ENCODE measurements around the gene SLC38A7. TPM values are rescaled to one million over a fixed set of nuclear protein-coding genes. Genes with fewer than 3 reads are reported as not detected.
A peak's percentile ranks its signal among the peaks of the same experiment; 100 is the strongest.

SLC38A7 gene
- total and polyA plus RNA-seq, 2 of the 13 experiments (the other 11 are each of a cell fraction or from before 2014, with no cell fraction given) = 13.2 to 14.1 TPM

DNA sequence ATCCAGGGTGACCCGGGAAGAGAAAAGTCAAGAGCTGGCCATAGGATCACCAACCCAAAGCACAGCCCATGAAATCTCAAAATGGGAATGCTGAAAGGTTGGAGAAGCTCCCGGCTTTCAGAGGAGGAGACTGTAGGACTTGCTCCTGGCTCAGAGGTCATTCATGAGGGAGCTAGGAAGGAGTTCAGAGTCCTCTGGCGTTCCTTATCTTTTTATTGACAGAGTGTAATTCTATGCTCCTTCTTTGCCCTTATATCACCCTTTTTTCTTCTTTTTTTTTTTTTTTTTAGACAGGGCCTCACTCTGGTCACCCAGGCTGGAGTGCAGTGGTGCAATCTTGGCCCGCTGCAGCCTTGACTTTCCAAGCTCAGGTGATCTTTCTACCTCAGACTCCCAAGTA, 27.7 kb downstream of the SLC38A7 start (continued):
- TF ChIP-seq, protein P1, sequence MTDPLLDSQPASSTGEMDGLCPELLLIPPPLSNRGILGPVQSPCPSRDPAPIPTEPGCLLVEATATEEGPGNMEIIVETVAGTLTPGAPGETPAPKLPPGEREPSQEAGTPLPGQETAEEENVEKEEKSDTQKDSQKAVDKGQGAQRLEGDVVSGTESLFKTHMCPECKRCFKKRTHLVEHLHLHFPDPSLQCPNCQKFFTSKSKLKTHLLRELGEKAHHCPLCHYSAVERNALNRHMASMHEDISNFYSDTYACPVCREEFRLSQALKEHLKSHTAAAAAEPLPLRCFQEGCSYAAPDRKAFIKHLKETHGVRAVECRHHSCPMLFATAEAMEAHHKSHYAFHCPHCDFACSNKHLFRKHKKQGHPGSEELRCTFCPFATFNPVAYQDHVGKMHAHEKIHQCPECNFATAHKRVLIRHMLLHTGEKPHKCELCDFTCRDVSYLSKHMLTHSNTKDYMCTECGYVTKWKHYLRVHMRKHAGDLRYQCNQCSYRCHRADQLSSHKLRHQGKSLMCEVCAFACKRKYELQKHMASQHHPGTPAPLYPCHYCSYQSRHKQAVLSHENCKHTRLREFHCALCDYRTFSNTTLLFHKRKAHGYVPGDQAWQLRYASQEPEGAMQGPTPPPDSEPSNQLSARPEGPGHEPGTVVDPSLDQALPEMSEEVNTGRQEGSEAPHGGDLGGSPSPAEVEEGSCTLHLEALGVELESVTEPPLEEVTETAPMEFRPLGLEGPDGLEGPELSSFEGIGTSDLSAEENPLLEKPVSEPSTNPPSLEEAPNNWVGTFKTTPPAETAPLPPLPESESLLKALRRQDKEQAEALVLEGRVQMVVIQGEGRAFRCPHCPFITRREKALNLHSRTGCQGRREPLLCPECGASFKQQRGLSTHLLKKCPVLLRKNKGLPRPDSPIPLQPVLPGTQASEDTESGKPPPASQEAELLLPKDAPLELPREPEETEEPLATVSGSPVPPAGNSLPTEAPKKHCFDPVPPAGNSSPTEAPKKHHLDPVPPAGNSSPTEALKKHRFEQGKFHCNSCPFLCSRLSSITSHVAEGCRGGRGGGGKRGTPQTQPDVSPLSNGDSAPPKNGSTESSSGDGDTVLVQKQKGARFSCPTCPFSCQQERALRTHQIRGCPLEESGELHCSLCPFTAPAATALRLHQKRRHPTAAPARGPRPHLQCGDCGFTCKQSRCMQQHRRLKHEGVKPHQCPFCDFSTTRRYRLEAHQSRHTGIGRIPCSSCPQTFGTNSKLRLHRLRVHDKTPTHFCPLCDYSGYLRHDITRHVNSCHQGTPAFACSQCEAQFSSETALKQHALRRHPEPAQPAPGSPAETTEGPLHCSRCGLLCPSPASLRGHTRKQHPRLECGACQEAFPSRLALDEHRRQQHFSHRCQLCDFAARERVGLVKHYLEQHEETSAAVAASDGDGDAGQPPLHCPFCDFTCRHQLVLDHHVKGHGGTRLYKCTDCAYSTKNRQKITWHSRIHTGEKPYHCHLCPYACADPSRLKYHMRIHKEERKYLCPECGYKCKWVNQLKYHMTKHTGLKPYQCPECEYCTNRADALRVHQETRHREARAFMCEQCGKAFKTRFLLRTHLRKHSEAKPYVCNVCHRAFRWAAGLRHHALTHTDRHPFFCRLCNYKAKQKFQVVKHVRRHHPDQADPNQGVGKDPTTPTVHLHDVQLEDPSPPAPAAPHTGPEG (CRISPR knock-in tag; IDR thresholded peaks at IDR 0.05) = no peak
- TF ChIP-seq DR1 (CRISPR knock-in tag; IDR thresholded peaks at IDR 0.05) (no peak), ZNF468 (CRISPR knock-in tag; IDR thresholded peaks at IDR 0.05) (no peak)

DNA sequence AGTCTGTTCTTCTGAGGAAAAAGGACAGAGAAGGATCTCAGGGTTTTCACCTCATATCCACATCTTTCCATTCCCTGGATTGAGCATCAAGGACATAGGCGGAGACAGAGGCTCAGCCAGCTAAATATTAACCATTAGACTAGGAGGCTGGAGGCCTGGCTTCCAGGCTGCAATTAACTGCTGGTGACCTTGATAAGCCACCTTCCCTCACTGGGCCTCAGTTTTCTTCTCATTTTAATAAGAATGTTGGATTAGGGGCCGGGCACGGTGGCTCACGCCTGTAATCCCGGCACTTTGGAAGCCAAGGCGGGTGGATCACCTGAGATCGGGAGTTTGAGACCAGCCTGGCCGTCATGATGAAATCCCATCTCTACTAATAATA, 29.4 kb downstream of the SLC38A7 start:
- H3K27me3 ChIP-seq (ENCODE audit: control insufficient read depth in 1 of 2, insufficient read depth in 2 of 2, low read length in 2 of 2) = no peaks in the 10 kb centered on the region
- peak overlapping the region; percentile 82 for H3K4me2 ChIP-seq (ENCODE audit: low read depth, low read length)
- H3K9me3 ChIP-seq (ENCODE audit: low read length) = no peaks in the 10 kb centered on the region
- 1% methylated on average over 8 of the region's 8 CpGs for WGBS (ENCODE audit: low lambda C conversion rate)
- in situ Hi-C loops (cut with HindIII; ENCODE audit: extremely low pct_ligation_motif_present, low pct_unique_long_range_greater_than_20kb) = no loop called here
- no peaks in the 10 kb centered on the region for H3K79me2 ChIP-seq (ENCODE audit: insufficient read depth, low read length)
- ATAC-seq (peak; percentile 75), FAIRE-seq (peak; percentile 86), DNase-seq (ENCODE audit: low spot score) (peak; percentile 43)
- BruUV-seq (replicated peaks) = no TSS peak
- peak overlapping the region; percentile 16 to 55 (median 45) for H3K4me3 ChIP-seq (replicated peaks in 1 of 3; ENCODE audit: insufficient read depth in 1 of 3, low read depth in 2 of 3, low read length in 3 of 3)
- peaks cover 57% of the 10 kb centered on the region for H3K4me1 ChIP-seq (ENCODE audit: insufficient read depth, low read length)
- CTCF ChIA-PET (ENCODE audit: low intra/inter-chr PET ratio, low total read pairs) = no interaction called here
- no peaks in the 10 kb centered on the region for H4K20me1 ChIP-seq (ENCODE audit: insufficient read depth, low read length)
- peak overlapping the region; percentile 30; the same call in 1 of the 2 replicates for H3K9ac ChIP-seq (ENCODE audit: insufficient read depth, low read depth, low read length)
- no peak overlapping the region for H3K27ac ChIP-seq (ENCODE audit: extremely low read length, insufficient read depth, low read length)
- H2AFZ ChIP-seq (ENCODE audit: low read length) = peak overlapping the region; percentile 33
- intact Hi-C loops (cut with micrococcal nuclease; ENCODE audit: unreplicated experiment) = loop anchor here (2.0 kb wide), 1 partner anchor 102 kb away; no protein-coding TSS in a partner anchor
- POLR2A ChIA-PET = interaction anchor here (0.7 to 3.7 kb wide), 10 partner anchors 11 to 262 kb away, joined by 3 to 44 read pairs (median 4); partner anchors contain the start of genes CNOT1, GINS3 and GOT2
- no peaks in the 10 kb centered on the region for H3K36me3 ChIP-seq (replicated peaks in 1 of 2; ENCODE audit: control insufficient read depth in 1 of 2, insufficient read depth in 2 of 2, low read length in 2 of 2)
- peak; percentile 34; the same call in 1 of the 2 replicates for TF ChIP-seq ZFY (CRISPR knock-in tag; IDR thresholded peaks at IDR 0.05)
- no peak for TF ChIP-seq ZNF678 (CRISPR knock-in tag; IDR thresholded peaks at IDR 0.05)
- peak; percentile 64 for TF ChIP-seq ZNF629 (CRISPR knock-in tag; conservative IDR thresholded peaks at IDR 0.05)
- TF ChIP-seq, protein P2, sequence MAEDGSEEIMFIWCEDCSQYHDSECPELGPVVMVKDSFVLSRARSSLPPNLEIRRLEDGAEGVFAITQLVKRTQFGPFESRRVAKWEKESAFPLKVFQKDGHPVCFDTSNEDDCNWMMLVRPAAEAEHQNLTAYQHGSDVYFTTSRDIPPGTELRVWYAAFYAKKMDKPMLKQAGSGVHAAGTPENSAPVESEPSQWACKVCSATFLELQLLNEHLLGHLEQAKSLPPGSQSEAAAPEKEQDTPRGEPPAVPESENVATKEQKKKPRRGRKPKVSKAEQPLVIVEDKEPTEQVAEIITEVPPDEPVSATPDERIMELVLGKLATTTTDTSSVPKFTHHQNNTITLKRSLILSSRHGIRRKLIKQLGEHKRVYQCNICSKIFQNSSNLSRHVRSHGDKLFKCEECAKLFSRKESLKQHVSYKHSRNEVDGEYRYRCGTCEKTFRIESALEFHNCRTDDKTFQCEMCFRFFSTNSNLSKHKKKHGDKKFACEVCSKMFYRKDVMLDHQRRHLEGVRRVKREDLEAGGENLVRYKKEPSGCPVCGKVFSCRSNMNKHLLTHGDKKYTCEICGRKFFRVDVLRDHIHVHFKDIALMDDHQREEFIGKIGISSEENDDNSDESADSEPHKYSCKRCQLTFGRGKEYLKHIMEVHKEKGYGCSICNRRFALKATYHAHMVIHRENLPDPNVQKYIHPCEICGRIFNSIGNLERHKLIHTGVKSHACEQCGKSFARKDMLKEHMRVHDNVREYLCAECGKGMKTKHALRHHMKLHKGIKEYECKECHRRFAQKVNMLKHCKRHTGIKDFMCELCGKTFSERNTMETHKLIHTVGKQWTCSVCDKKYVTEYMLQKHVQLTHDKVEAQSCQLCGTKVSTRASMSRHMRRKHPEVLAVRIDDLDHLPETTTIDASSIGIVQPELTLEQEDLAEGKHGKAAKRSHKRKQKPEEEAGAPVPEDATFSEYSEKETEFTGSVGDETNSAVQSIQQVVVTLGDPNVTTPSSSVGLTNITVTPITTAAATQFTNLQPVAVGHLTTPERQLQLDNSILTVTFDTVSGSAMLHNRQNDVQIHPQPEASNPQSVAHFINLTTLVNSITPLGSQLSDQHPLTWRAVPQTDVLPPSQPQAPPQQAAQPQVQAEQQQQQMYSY (CRISPR knock-in tag; IDR thresholded peaks at IDR 0.05) = peak; percentile 94
- no peak for TF ChIP-seq ZBTB7B (CRISPR knock-in tag; IDR thresholded peaks at IDR 0.05)
- TF ChIP-seq GATAD2A (CRISPR knock-in tag; IDR thresholded peaks at IDR 0.05) = peak; percentile 54
- TF ChIP-seq, protein P3, sequence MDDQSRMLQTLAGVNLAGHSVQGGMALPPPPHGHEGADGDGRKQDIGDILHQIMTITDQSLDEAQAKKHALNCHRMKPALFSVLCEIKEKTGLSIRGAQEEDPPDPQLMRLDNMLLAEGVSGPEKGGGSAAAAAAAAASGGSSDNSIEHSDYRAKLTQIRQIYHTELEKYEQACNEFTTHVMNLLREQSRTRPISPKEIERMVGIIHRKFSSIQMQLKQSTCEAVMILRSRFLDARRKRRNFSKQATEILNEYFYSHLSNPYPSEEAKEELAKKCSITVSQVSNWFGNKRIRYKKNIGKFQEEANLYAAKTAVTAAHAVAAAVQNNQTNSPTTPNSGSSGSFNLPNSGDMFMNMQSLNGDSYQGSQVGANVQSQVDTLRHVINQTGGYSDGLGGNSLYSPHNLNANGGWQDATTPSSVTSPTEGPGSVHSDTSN (CRISPR knock-in tag; IDR thresholded peaks at IDR 0.05; ENCODE audit: borderline replicate concordance) = no peak
- TF ChIP-seq ZNF136 (CRISPR knock-in tag; IDR thresholded peaks at IDR 0.05; ENCODE audit: low read depth) = 0 out of 2 replicates have a peak, but pooled peaks have one; percentile 11

Measured in HepG2 (cell line).